Neuron (in vitro differentiated cells): ENCODE results near the gene SERPINB10.
"Not testable (repeated sequence)": the region's sequence is repeated elsewhere in the genome, so short reads cannot be mapped to it uniquely, and the experiment has no call there.

Experiments used
- H2AFZ ChIP-seq: one replicate; pipeline ENCODE4 v1.6.1; 2013; ENCODE audit warnings: low read depth, mild to moderate bottlenecking, inconsistent platforms, low read length, moderate library complexity
- H3K27me3 ChIP-seq: one replicate; pipeline ENCODE4 v1.6.1; 2013; ENCODE audit warnings: low read length; ENCODE audit not compliant: insufficient read depth
- H3K36me3 ChIP-seq: one replicate; pipeline ENCODE4 v1.6.1; 2013; ENCODE audit warnings: low read length; ENCODE audit not compliant: insufficient read depth
- H3K4me1 ChIP-seq: one replicate; pipeline ENCODE4 v1.6.1; 2013; ENCODE audit warnings: low read length; ENCODE audit not compliant: insufficient read depth
- H3K4me3 ChIP-seq: 2 replicates; pipeline ENCODE4 v1.5.1; 2013; ENCODE audit warnings: mild to moderate bottlenecking, low read length, moderate library complexity
- H3K9me3 ChIP-seq: one replicate; pipeline ENCODE4 v1.6.1; 2013; ENCODE audit warnings: low read length

The SERPINB10 gene

GRCh38 chr18:63936932-63937393, 29.2 kb downstream of the SERPINB10 start:
- no peak overlapping the region for H3K4me3 ChIP-seq
- peaks cover 14% of the 10 kb centered on the region for H3K27me3 ChIP-seq
- H2AFZ ChIP-seq = peak overlapping the region; percentile 59
- H3K4me1 ChIP-seq = no peaks in the 10 kb centered on the region
- no peaks in the 10 kb centered on the region for H3K36me3 ChIP-seq
- no peaks in the 10 kb centered on the region for H3K9me3 ChIP-seq

GRCh38 chr18:63940008-63940407, 32.2 kb downstream of the SERPINB10 start:
- peaks cover 14% of the 10 kb centered on the region for H3K27me3 ChIP-seq
- no peaks in the 10 kb centered on the region for H3K4me1 ChIP-seq

DNA sequence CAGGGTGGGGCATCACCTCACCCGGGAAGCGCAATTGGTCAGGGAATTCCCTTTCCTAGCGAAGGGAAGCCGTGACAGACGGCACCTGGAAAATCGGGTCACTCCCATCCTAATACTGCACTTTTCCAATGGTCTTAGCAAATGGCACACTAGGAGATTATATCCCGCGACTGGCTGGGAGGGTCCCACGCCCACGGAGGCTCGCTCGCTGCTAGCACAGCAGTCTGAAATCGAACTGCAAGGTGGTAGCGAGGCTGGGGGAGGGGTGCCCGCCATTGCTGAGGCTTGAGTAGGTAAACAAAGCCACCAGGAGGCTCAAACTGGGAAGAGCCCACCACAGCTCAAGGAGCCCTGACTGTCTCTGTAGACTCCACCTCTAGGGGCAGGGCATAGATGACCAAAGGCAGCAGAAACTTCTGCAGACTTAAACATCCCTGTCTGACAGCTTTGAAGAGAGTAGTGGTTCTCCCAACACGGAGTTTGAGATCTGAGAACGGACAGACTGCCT, 32.8 kb downstream of the SERPINB10 start:
- H3K4me1 ChIP-seq, H3K9me3 ChIP-seq, H3K36me3 ChIP-seq, H3K4me3 ChIP-seq, H2AFZ ChIP-seq: not testable (repeated sequence)
- H3K27me3 ChIP-seq = peaks cover 14% of the 10 kb centered on the region

More at GRCh38 chr18:63940008-63940407, 32.2 kb downstream of the SERPINB10 start:
- Histone ChIP-seq H3K36me3 (no peaks in the 10 kb centered on the region), H3K9me3 (no peaks in the 10 kb centered on the region), H3K4me3 (no peak overlapping the region), H2AFZ (no peak overlapping the region)

DNA sequence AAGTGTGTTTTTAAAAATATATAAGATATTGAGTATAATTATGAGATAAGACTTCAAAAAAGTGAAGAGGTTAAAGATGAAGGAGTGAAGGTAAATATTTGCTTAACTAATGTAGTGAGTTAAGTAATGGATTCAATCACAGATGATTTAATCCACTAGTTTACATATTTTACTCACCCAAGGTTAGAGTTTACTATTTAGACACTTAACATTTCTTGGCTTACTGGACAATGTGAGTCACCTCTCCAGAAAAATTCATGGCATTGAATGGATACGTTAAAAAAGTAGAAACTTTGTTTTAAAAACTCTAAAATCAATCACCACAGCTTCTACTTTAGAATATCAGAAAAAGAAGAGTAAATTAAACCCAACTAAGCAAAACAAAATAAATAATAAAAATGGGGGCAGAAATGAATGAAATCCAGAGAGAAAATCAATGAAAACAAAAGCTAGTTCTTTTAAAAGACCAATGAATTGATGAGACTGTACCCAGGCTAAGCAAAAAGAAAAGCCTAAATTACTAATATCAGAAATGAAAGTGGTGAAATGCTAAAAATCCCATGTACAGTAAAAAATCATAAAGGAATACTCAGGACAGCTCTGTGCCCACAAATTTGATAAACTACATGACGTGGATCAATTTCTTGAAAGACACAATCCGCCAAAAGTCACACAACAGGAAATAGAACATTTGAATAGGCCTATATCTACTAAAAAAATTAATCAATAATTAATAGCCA, 39.5 kb downstream of the SERPINB10 start:
- Histone ChIP-seq H2AFZ (no peak overlapping the region), H3K4me1 (no peaks in the 10 kb centered on the region), H3K27me3 (peaks cover 15% of the 10 kb centered on the region), H3K36me3 (no peaks in the 10 kb centered on the region), H3K9me3 (peaks cover 2% of the 10 kb centered on the region), H3K4me3 (no peak overlapping the region)

GRCh38 chr18:63949068-63949737, 41.4 kb downstream of the SERPINB10 start, which contains the start of gene HMSD:
HMSD (plus strand) TSS chr18:63949301; CDS start chr18:63953456, 4,155 bp downstream.
- H3K4me3 ChIP-seq = no peak within 1 kb of the TSS
- no peaks in the 10 kb centered on the region for H3K4me1 ChIP-seq
- peaks cover 2% of the 10 kb centered on the region for H3K9me3 ChIP-seq
- H3K27me3 ChIP-seq = peaks cover 12% of the 10 kb centered on the region
- H2AFZ ChIP-seq = no peak within 1 kb of the TSS
- no peaks in the 10 kb centered on the region for H3K36me3 ChIP-seq

- Histone ChIP-seq H3K9me3 (peaks cover 2% of the 10 kb centered on the region), H3K4me3 (no peak overlapping the region), H3K36me3 (no peaks in the 10 kb centered on the region), H3K27me3 (peaks cover 16% of the 10 kb centered on the region), H3K4me1 (no peaks in the 10 kb centered on the region), H2AFZ (no peak overlapping the region)
These were observed 43.5 kb downstream of the SERPINB10 start for GRCh38 chr18:63951302-63951705.

- Histone ChIP-seq H3K27me3 (peaks cover 11% of the 10 kb centered on the region), H3K36me3 (no peaks in the 10 kb centered on the region), H3K9me3 (peaks cover 2% of the 10 kb centered on the region), H3K4me1 (no peaks in the 10 kb centered on the region), H2AFZ (no peak overlapping the region), H3K4me3 (no peak overlapping the region)
These were observed 46.1 kb downstream of the SERPINB10 start for GRCh38 chr18:63953811-63954210.

DNA sequence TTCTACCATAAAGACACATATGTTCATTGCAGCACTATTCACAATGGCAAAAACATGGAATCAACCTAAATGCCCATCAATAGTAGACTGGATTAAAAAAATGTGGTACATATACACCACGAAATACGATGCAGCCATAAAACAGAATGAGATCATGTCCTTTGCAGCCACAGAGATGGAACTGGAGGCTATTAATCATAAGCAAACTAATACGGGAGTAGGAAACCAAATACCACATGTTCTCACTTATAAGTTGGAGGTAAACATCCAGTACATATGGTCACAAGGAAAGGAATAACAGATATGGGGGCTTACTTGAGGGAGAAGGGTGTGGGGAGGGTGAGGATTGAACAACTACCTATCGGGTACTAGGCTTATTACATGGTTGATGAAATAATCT, 49.0 kb downstream of the SERPINB10 start:
- H3K36me3 ChIP-seq = no peaks in the 10 kb centered on the region
- no peaks in the 10 kb centered on the region for H3K9me3 ChIP-seq
- H2AFZ ChIP-seq = no peak overlapping the region
- H3K4me3 ChIP-seq = no peak overlapping the region
- H3K27me3 ChIP-seq = peaks cover 6% of the 10 kb centered on the region
- no peaks in the 10 kb centered on the region for H3K4me1 ChIP-seq

- peaks cover 3% of the 10 kb centered on the region for H3K27me3 ChIP-seq
- no peaks in the 10 kb centered on the region for H3K36me3 ChIP-seq
- no peaks in the 10 kb centered on the region for H3K4me1 ChIP-seq
- no peaks in the 10 kb centered on the region for H3K9me3 ChIP-seq
- H3K4me3 ChIP-seq = no peak overlapping the region
- H2AFZ ChIP-seq = no peak overlapping the region
These were observed 53.1 kb downstream of the SERPINB10 start for GRCh38 chr18:63960891-63961290.

DNA sequence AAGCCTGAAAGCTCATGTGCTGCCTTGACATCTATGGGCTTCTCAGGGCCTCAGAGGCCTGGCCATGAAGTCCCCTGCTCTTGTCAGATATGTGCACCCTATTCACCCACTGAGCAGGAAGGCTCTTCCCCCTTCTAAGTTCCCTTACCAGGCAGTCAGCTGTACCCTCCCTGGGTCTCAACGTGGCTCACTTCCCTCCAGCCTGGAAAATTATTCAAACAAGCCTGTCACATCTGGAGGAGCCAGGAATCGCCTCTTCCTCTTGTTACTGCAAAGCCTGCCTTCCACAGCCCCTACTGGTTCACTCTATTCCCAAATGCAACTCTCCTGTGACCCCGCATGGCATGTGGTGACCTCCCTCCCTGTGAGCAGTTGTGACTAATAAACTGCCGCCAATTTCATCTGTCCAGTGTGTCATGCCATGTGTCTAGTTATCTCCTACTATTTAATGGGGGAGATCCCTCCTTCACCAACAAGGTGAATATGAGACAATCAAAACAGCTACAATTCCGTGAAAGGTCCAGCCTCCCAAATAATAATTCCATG, 53.8 kb downstream of the SERPINB10 start:
- no peak overlapping the region for H2AFZ ChIP-seq
- H3K4me3 ChIP-seq = no peak overlapping the region
- H3K4me1 ChIP-seq = no peaks in the 10 kb centered on the region
- H3K9me3 ChIP-seq = no peaks in the 10 kb centered on the region
- peaks cover 3% of the 10 kb centered on the region for H3K27me3 ChIP-seq
- H3K36me3 ChIP-seq = no peaks in the 10 kb centered on the region

DNA sequence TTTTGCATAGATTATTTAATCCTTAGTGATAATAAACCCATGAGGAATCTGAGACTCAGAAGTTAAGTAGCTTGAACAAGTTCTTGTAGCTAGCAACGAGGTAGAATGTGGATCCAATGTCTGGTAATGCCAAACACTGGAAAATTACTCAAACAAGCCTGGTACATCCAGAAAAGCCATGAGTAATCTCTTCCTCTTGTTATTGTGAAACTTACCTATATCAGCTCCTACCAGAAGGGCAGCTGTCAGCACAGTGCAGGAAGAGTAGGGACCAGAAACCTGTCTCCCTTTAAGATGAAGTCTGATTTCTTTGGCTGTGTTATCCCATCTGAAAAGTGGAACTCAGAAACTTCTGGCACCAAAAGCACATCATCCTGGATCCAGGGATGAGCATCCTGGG, 54.4 kb downstream of the SERPINB10 start:
- no peak overlapping the region for H2AFZ ChIP-seq
- H3K4me1 ChIP-seq = no peaks in the 10 kb centered on the region
- no peak overlapping the region for H3K4me3 ChIP-seq
- H3K36me3 ChIP-seq = no peaks in the 10 kb centered on the region
- peaks cover 3% of the 10 kb centered on the region for H3K27me3 ChIP-seq
- no peaks in the 10 kb centered on the region for H3K9me3 ChIP-seq

- Histone ChIP-seq H3K27me3 (peaks cover 3% of the 10 kb centered on the region), H3K4me3 (no peak overlapping the region), H3K36me3 (no peaks in the 10 kb centered on the region), H3K9me3 (no peaks in the 10 kb centered on the region), H3K4me1 (no peaks in the 10 kb centered on the region), H2AFZ (no peak overlapping the region)
These were observed 56.0 kb downstream of the SERPINB10 start for GRCh38 chr18:63963615-63964256.

GRCh38 chr18:63964908-63965307, 57.1 kb downstream of the SERPINB10 start:
- H2AFZ ChIP-seq = no peak overlapping the region
- H3K4me3 ChIP-seq = no peak overlapping the region
- H3K9me3 ChIP-seq = no peaks in the 10 kb centered on the region
- H3K27me3 ChIP-seq = peaks cover 3% of the 10 kb centered on the region
- peaks cover 6% of the 10 kb centered on the region for H3K4me1 ChIP-seq
- no peaks in the 10 kb centered on the region for H3K36me3 ChIP-seq
